HFFc6 (cell line): ENCODE data around the gene DEUP1. TPM values are rescaled to one million over a fixed set of nuclear protein-coding genes. Genes with fewer than 3 reads are reported as not detected.

ENCODE experiments used
- DNase-seq: peaks from one replicate; pipeline ENCODE4 v3.0.0-alpha.2; 2018
- H3K27ac Mint-ChIP-seq: 2 replicates; pipeline ENCODE4 v1.8.0; 2020; ENCODE audit warnings: mild to moderate bottlenecking, mixed read lengths
- H3K27me3 Mint-ChIP-seq: 2 replicates; pipeline ENCODE4 v1.8.0; 2021; ENCODE audit warnings: mild to moderate bottlenecking, moderate library complexity, mixed read lengths; ENCODE audit not compliant: insufficient read depth
- H3K36me3 Mint-ChIP-seq: 2 replicates; pipeline ENCODE4 v1.8.0; 2021; ENCODE audit warnings: low read depth, mixed read lengths
- H3K4me1 Mint-ChIP-seq: 2 replicates; pipeline ENCODE4 v1.8.0; 2020; ENCODE audit warnings: low read depth, mixed read lengths
- H3K4me3 Mint-ChIP-seq: 2 replicates; pipeline ENCODE4 v1.8.0; 2020; ENCODE audit warnings: mild to moderate bottlenecking, moderate library complexity, mixed read lengths
- H3K9me3 Mint-ChIP-seq: 2 replicates; pipeline ENCODE4 v1.8.0; 2020; ENCODE audit warnings: mild to moderate bottlenecking, mixed read lengths
- total RNA-seq, 6 experiments: library from RNA; stranded (reverse); fragmentation: NEBNext Ultra II Directional; extraction: Animal tissue kit (Norgen Biotek cat#: 25700); gene quantifications; 2 replicates in 1 of 6; 3 replicates in 5 of 6; pipeline ENCODE4 v1.2.3, GENCODE V29; 2021
- TF ChIP-seq, protein P1 (sequence below): fragments of 200-600 bp; sonication (generic); IDR thresholded peaks from 2 replicates; pipeline ENCODE4 v1.5.0; 2021; ENCODE audit warnings: antibody characterized with exemption, mild to moderate bottlenecking

DEUP1 gene
- total RNA-seq, 6 experiments from 2014 or later = not detected

DNA sequence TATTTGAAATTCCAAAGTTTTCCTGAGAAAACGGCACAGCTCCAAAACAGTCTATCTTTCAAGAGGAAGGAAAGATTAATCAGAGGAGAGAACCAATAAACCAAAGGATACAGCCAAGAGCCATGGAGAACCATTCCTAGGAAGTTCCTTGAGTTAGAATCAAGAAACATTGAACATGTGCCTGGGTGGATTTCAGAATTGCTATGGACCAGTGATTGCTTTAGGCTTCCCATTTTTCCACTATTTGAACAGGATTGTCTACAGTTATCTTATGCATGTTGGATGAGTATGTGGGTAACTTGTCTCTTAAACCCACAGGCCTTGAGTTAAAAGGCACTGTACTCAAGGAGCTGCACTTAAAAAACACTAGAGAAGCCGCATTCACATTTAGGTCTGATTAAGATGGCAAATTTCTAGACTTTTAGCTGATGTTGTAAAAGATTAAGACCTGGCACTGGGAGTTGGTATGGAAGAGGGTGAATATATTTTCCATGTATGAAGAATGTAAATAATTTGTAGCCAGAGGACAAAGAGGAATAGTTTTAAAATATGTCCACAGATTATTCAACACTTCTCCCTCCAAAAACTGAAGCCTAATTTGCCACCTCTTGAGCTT lies 11.2 kb upstream of the DEUP1 start:
- no peak overlapping the region for H3K4me3 Mint-ChIP-seq
- H3K4me1 Mint-ChIP-seq = no peaks in the 10 kb centered on the region
- TF ChIP-seq, protein P1, sequence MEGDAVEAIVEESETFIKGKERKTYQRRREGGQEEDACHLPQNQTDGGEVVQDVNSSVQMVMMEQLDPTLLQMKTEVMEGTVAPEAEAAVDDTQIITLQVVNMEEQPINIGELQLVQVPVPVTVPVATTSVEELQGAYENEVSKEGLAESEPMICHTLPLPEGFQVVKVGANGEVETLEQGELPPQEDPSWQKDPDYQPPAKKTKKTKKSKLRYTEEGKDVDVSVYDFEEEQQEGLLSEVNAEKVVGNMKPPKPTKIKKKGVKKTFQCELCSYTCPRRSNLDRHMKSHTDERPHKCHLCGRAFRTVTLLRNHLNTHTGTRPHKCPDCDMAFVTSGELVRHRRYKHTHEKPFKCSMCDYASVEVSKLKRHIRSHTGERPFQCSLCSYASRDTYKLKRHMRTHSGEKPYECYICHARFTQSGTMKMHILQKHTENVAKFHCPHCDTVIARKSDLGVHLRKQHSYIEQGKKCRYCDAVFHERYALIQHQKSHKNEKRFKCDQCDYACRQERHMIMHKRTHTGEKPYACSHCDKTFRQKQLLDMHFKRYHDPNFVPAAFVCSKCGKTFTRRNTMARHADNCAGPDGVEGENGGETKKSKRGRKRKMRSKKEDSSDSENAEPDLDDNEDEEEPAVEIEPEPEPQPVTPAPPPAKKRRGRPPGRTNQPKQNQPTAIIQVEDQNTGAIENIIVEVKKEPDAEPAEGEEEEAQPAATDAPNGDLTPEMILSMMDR = no peak
- H3K27ac Mint-ChIP-seq = no peak overlapping the region
- no peak for DNase-seq
- H3K36me3 Mint-ChIP-seq = peaks cover 4% of the 10 kb centered on the region; the same call in 1 of the 2 replicates
- H3K9me3 Mint-ChIP-seq = peaks cover 30% of the 10 kb centered on the region
- no peaks in the 10 kb centered on the region for H3K27me3 Mint-ChIP-seq

DNA sequence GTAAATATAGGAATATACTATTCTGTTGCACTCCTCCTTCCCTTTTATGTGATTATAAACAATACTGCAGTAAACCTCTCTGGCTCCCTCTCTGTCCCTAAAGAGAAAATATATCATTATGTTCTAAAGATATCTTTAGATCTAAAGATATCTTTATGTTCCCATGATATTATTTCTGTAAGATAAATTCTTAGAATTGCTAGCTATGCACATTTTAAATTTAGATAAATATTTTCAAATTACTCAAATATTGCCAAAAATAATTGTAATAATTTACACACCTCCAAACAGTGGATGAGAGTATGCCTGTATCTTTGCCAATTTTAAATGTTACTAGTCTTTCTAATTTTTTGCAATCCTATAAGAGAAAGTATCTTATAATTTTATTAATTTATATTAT lies 10.3 kb upstream of the DEUP1 start:
- Mint-ChIP-seq H3K36me3 (no peaks in the 10 kb centered on the region), H3K27ac (no peak overlapping the region), H3K27me3 (no peaks in the 10 kb centered on the region), H3K4me3 (no peak overlapping the region), H3K4me1 (no peaks in the 10 kb centered on the region), H3K9me3 (peaks cover 23% of the 10 kb centered on the region)
- no peak for DNase-seq
- TF ChIP-seq, protein P1 = no peak

DNA sequence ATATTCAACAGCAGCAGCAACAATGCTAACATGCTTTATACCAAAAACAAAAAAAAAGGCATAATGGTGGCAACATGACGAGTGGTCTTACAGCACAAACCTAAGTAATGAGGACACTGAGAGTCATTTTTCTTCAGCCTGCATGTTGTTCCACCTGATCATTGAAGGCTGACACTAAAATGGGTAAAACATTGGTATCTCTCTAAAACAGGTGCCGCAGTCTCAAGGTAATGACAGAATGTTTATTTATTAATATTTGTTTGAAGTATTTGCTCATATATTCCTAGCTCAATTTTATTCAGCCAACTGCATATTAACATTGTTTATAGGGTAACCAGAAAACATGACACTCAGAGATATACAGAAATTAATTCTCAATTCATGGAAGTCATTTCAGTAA lies 8.3 kb upstream of the DEUP1 start:
- TF ChIP-seq, protein P1 = no peak
- Mint-ChIP-seq H3K27me3 (no peaks in the 10 kb centered on the region), H3K9me3 (peaks cover 16% of the 10 kb centered on the region; the same call in 1 of the 2 replicates), H3K36me3 (no peaks in the 10 kb centered on the region), H3K4me3 (no peak overlapping the region), H3K27ac (no peak overlapping the region), H3K4me1 (no peaks in the 10 kb centered on the region)
- no peak for DNase-seq

DNA sequence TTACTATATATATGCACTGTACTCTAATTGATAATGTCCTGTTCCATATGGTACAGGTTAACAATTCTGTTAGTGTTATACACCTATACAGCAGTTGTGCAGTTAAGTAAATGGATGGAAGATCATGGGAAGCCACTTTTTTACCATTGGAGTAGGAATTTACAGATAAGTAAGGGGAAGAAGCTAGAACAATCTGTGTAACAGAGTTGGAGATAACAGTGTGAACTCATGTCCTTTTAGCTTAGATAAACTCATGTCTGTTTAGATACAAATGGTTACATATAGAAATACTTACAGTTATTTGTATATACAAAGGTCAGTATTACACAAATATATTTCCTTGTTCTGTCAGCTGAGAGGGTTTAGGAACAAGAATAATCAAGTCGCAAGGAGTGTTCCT lies 6.8 kb upstream of the DEUP1 start:
- no peak for DNase-seq
- Mint-ChIP-seq H3K27me3 (no peaks in the 10 kb centered on the region), H3K27ac (no peak overlapping the region), H3K9me3 (peaks cover 10% of the 10 kb centered on the region; the same call in 1 of the 2 replicates), H3K36me3 (no peaks in the 10 kb centered on the region), H3K4me1 (no peaks in the 10 kb centered on the region), H3K4me3 (no peak overlapping the region)
- TF ChIP-seq, protein P1 = no peak

DNA sequence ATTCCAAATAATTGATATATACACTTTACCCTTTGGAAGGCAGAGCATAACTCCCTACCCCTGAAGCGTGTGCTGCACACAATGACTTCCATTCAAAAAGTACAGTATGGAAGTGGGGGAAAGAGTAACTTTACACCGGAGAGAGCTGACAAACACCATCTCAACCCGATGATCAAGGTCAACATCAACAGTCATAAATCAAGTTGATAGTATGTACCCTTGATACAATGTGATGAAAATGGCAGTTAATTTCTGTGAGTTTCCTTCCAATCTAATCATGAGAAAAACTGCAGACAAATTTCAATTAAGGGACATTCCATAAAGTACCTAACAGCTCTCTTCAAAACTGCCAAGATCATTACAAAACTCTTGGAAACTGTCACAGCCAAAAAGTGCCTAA lies 6.0 kb upstream of the DEUP1 start:
- H3K4me3 Mint-ChIP-seq = no peak overlapping the region

More for the DNA sequence above, 6.0 kb upstream of the DEUP1 start:
- Mint-ChIP-seq H3K27ac (no peak overlapping the region), H3K4me1 (no peaks in the 10 kb centered on the region), H3K36me3 (no peaks in the 10 kb centered on the region), H3K27me3 (no peaks in the 10 kb centered on the region), H3K9me3 (peaks cover 2% of the 10 kb centered on the region; the same call in 1 of the 2 replicates)
- TF ChIP-seq, protein P1 = no peak
- DNase-seq = no peak
